ENCODE measurements around the gene COL8A1. TPM values are rescaled to one million over a fixed set of nuclear protein-coding genes. Genes with fewer than 3 reads are reported as not detected.
A peak's percentile ranks its signal among the peaks of the same experiment; 100 is the strongest.

Gene COL8A1
- total and polyA plus RNA-seq, 9 of the 15 experiments (the other 6 are each of a cell fraction or from before 2014, with no cell fraction given) = 0.07 TPM; not detected in 8

GRCh38 chr3:99772671-99773070 lies 134.3 kb downstream of the COL8A1 start (continued):
- TF ChIP-seq XRCC3 (IDR thresholded peaks at IDR 0.05) (no peak), FOXP4 (CRISPR knock-in tag; IDR thresholded peaks at IDR 0.05; ENCODE audit: borderline replicate concordance) (no peak), ZBTB7A (IDR thresholded peaks at IDR 0.05; ENCODE audit: borderline replicate concordance, control insufficient read depth, low read depth, low read length) (no peak), TAF7 (tag; IDR thresholded peaks at IDR 0.05) (no peak)

GRCh38 chr3:99774467-99774866 lies 136.1 kb downstream of the COL8A1 start:
- FAIRE-seq (no peak), DNase-seq (ENCODE audit: extremely low read depth in 1 of 4, low spot score in 3 of 4) (no peak), ATAC-seq (peak; percentile 55)
- 15% methylated on average over 2 of the region's 2 CpGs for WGBS (ENCODE audit: insufficient coverage, low coverage, missing lambda C conversion rate)
- H4K20me1 ChIP-seq (replicated peaks; ENCODE audit: control insufficient read depth, insufficient read depth, low read length) = no peaks in the 10 kb centered on the region
- no peaks in the 10 kb centered on the region for H3K9me3 ChIP-seq (replicated peaks; ENCODE audit: control insufficient read depth, insufficient read depth, low read depth, low read length)
- H3K36me3 ChIP-seq (ENCODE audit: control insufficient read depth, insufficient read depth, low read length) = no peaks in the 10 kb centered on the region
- intact Hi-C loops (cut with micrococcal nuclease) = no loop called here
- no peak overlapping the region for H3K4me3 ChIP-seq
- BruUV-seq (replicated peaks) = no TSS peak
- ChIA-PET POLR2A (no interaction called here), CTCF (ENCODE audit: low intra/inter-chr PET ratio) (no interaction called here)
- no peak overlapping the region for H3K27ac ChIP-seq (ENCODE audit: extremely low read depth, low read depth, low read length)
- in situ Hi-C loops (cut with MboI) = no loop called here
- no peaks in the 10 kb centered on the region for H3K27me3 ChIP-seq (ENCODE audit: control insufficient read depth in 2 of 2, insufficient read depth in 2 of 2, low read length in 2 of 2)
- no peak overlapping the region for H2AFZ ChIP-seq (ENCODE audit: low read depth, low read length)
- no peak overlapping the region for H3K9ac ChIP-seq (ENCODE audit: insufficient read depth in 1 of 2, low read depth in 2 of 2, low read length in 2 of 2)
- no peaks in the 10 kb centered on the region for H3K79me2 ChIP-seq (ENCODE audit: control insufficient read depth, insufficient read depth, low read length)
- no peaks in the 10 kb centered on the region for H3K9me1 ChIP-seq (ENCODE audit: control insufficient read depth, insufficient read depth, low read length)
- H3K4me1 ChIP-seq (replicated peaks in 1 of 2; ENCODE audit: control insufficient read depth in 2 of 2, insufficient read depth in 2 of 2, low read length in 2 of 2) = peaks cover 0 to 12% of the 10 kb centered on the region in 2 experiments; a peak in 3 of 5 replicates
- H3K4me2 ChIP-seq (ENCODE audit: insufficient read depth, low read length) = no peak overlapping the region
- TF ChIP-seq ZFP30 (CRISPR knock-in tag; IDR thresholded peaks at IDR 0.05; ENCODE audit: borderline replicate concordance) (no peak), KLF6 (CRISPR knock-in tag; IDR thresholded peaks at IDR 0.05; ENCODE audit: borderline replicate concordance) (no peak), PHB2 (IDR thresholded peaks at IDR 0.05; ENCODE audit: low read depth) (no peak), ZNF445 (CRISPR knock-in tag; IDR thresholded peaks at IDR 0.05; ENCODE audit: low read depth) (no peak), HMG20B (CRISPR knock-in tag; IDR thresholded peaks at IDR 0.05) (no peak), RBM25 (IDR thresholded peaks at IDR 0.05; ENCODE audit: low read depth, low read length, severe bottlenecking) (peak; percentile 10), NFXL1 (CRISPR knock-in tag; IDR thresholded peaks at IDR 0.05) (no peak), RBM14 (IDR thresholded peaks at IDR 0.05; ENCODE audit: borderline replicate concordance, insufficient read depth, low read depth, low read length) (no peak), ZBTB9 (CRISPR knock-in tag; IDR thresholded peaks at IDR 0.05) (no peak), ATF7 (IDR thresholded peaks at IDR 0.05) (0 out of 2 replicates have a peak, but pooled peaks have one; percentile 23)
- TF ChIP-seq, protein P1, sequence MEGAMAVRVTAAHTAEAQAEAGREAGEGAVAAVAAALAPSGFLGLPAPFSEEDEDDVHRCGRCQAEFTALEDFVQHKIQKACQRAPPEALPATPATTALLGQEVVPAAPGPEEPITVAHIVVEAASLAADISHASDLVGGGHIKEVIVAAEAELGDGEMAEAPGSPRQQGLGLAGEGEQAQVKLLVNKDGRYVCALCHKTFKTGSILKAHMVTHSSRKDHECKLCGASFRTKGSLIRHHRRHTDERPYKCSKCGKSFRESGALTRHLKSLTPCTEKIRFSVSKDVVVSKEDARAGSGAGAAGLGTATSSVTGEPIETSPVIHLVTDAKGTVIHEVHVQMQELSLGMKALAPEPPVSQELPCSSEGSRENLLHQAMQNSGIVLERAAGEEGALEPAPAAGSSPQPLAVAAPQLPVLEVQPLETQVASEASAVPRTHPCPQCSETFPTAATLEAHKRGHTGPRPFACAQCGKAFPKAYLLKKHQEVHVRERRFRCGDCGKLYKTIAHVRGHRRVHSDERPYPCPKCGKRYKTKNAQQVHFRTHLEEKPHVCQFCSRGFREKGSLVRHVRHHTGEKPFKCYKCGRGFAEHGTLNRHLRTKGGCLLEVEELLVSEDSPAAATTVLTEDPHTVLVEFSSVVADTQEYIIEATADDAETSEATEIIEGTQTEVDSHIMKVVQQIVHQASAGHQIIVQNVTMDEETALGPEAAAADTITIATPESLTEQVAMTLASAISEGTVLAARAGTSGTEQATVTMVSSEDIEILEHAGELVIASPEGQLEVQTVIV (CRISPR knock-in tag; IDR thresholded peaks at IDR 0.05; ENCODE audit: borderline replicate concordance) = no peak
